ENCODE data around the gene GBGT1. TPM values are rescaled to one million over a fixed set of nuclear protein-coding genes. Genes with fewer than 3 reads are reported as not detected.

GBGT1 gene
- polyA plus RNA-seq, 6 donors from 2014 or later = 0.96 to 4.0 (median 2.4) TPM

DNA sequence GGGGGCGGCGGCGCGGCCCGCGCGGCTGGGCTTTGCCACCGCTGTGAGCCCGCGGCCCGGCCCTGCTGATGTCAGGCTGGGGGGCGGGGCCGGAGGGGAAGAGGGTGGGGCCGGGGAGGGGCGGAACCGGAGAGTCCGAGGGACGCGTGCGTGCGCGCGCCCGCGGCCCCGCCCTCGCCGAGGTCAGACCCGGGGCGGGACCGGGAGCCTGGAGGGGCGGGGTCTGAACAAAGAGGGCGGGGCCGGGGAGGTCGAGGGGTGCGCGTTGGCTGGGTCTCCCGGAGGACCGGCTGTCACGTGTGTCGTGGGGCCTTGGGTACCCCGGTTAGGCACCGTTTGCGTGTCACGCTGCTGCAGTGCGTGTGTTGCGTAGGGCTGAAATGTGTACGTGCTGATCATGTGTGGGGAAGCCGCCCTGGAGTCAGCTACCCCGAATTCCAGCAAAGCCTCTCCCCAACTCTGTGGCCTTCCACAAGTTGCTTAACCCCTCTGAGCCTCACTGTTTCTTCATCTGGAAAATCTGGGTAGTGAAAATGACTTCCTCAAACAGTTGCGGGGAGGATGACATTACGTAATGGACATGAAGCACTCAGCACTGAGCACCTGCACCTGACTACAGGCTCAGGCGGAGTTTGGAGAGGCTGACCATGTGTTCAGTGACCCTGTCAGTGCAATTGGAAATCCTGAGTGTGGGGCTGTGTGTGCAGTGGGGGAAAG, 42.4 kb downstream of the GBGT1 start, which contains the start of gene RALGDS:
Gene RALGDS, minus strand, starts transcription at position 43 of the 717 bp plus-strand sequence. CDS start 86 bp downstream, outside the sequence.
- peak; percentile 86 for DNase-seq
- H3K4me3 Mint-ChIP-seq = peak within 1 kb of the TSS; percentile 72 to 90 (median 84)
- ATAC-seq (ENCODE audit: low read depth in 2 of 2) = peak; percentile 71 to 74
- no peaks in the 10 kb centered on the region for H3K36me3 Mint-ChIP-seq
- no peaks in the 10 kb centered on the region for H3K9me3 Mint-ChIP-seq
- H3K4me1 Mint-ChIP-seq = peaks cover 28 to 43% (median 36%) of the 10 kb centered on the region in 3 donors
- no peaks in the 10 kb centered on the region for H3K27me3 Mint-ChIP-seq
- H3K27ac Mint-ChIP-seq = peak within 1 kb of the TSS; percentile 96 to 99 (median 98)

DNA sequence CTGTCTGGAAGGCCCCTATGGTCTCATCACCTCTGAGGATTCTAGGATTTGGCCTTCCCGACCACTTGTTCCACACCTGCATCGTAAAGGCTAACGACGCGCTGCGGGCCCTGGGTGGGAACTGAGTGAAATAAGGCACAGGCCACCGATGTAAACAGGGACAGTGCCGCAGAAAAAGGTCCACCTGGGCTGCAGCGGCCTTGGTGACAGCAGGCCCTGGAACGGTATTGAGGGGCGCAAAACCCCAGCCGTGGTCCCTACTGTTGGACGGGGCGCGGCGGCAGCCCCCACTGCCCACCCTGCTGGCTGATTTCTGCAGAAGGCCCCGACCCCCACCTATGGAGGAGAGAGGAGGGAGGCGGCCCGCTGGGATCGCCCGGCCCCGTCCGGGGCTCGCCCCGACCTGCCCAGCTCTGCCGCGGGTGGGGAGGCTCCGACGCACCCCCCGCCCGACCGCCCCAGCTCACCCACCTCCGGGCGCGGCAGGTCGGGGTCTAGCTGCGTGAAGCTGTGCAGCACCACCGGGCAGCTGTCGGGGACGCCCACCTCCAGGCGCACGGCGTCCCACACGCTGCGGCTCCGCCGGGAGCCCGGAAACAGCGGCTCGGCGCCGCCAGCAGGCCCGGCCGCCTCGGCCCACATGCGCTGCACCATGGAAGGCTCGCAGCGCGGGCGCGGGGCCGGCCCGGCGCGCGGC, 43.1 kb downstream of the GBGT1 start:
- Mint-ChIP-seq H3K9me3 (no peaks in the 10 kb centered on the region), H3K27ac (peak overlapping the region in 4 of 6 donors; percentile 59 to 98 (median 86)), H3K27me3 (no peaks in the 10 kb centered on the region), H3K4me3 (peak overlapping the region; percentile 65 to 88 (median 80)), H3K36me3 (no peaks in the 10 kb centered on the region), H3K4me1 (peaks cover 25 to 36% (median 33%) of the 10 kb centered on the region in 3 donors)
- ATAC-seq (ENCODE audit: low read depth in 2 of 2) (no peak), DNase-seq (no peak)

DNA sequence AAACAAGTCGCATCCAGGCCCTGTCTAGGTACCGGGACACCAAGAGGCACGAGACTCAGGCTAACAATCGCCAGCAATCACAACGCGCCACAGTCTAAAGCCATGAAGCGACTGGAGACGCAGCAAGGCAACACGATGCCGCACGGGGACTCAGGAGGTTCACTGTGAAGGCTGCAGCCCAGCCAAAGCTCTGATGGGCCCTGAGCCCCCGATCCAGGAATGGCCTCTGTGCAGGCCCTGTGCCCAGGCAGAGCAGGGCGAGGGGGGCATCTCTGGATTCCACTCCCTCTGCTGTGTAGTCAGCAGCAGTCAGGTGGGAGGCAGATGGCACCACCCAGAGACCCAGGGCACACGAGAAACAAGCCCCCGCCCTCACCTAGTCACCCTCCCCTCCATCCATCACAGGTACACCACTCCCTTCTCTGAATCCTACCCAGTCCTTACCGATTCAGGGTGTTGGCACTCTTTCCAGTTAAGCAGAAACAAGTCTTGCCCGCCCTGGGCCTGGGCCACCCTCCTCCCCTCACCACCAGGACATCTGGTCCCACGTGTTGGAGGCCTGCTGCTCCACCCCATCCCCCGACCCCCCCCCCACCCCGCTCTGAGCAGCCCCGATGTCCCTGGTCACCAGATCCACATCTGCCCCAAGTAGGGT, 43.7 kb downstream of the GBGT1 start:
- peaks cover 29 to 40% (median 35%) of the 10 kb centered on the region in 3 donors for H3K4me1 Mint-ChIP-seq
- DNase-seq (no peak), ATAC-seq (ENCODE audit: low read depth in 2 of 2) (no peak)
- H3K27ac Mint-ChIP-seq = peak overlapping the region; percentile 22 to 98 (median 74)
- no peaks in the 10 kb centered on the region for H3K36me3 Mint-ChIP-seq
- H3K9me3 Mint-ChIP-seq = no peaks in the 10 kb centered on the region
- H3K4me3 Mint-ChIP-seq = peak overlapping the region; percentile 47 to 88 (median 75)
- H3K27me3 Mint-ChIP-seq = no peaks in the 10 kb centered on the region

DNA sequence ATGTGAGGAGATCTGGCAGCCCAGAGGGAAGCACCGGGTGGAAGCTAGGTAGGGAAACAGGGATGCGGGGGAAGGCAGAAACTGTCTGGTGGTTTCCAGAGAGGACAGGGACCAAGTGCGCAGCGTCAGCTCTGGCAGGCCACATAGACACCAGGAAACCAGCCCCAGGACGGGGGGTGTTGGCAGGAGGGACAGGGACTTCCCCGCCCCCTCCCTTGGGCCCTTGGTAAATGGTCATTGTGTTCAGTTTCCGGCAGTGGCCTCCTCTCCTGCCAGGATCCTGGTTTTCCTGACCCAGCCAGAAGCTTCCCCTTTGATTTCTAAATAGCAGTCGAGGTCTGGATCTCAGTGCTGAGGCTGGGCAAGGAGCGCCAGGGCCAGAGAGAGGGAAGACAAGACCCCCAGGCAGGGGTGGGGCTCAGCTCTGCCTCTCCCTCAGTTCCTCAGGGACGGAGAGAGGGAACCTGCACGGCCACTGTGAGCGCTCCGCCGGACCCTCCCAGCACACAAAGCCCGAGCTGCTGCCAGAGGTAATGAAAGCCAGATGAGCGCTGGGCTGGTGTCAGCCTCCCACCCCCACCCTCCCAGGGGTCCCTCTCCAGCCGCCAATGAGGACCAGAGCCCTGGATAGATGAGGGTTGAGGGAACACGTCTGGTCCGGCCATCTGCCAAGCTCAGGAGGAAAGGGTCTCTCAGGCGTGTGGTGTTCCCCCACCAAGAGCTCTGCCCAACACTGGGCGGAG, 44.4 kb downstream of the GBGT1 start:
- peak overlapping the region in 7 of 8 donors; percentile 47 to 91 (median 72) for H3K4me3 Mint-ChIP-seq
- DNase-seq = no peak
- H3K9me3 Mint-ChIP-seq = no peaks in the 10 kb centered on the region
- no peak for ATAC-seq (ENCODE audit: low read depth in 2 of 2)
- H3K27ac Mint-ChIP-seq = peak overlapping the region in 5 of 6 donors; percentile 22 to 98 (median 81)
- peaks cover 36 to 42% (median 40%) of the 10 kb centered on the region in 3 donors for H3K4me1 Mint-ChIP-seq
- H3K27me3 Mint-ChIP-seq = no peaks in the 10 kb centered on the region
- H3K36me3 Mint-ChIP-seq = no peaks in the 10 kb centered on the region

DNA sequence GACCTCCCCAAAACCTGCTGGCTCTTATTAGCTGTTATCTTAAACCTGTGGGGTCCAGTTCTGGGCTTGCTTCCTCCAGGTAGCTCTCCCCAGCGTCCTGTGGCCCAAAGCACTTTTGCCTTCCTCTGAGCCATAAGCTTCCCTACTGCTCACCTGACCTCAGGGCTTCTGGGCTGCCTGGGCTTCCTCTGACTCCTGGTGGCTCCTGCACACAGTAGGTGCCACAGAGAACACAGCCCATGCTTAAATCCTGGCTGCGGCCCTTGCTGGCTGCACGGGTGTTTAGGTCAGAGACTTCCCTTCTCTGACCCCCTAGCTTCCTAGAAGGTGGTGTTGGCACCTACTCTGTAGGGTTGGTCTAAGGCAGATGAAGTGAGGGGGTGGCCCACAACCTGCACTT, 45.1 kb downstream of the GBGT1 start:
- H3K4me3 Mint-ChIP-seq = peak overlapping the region in 5 of 8 donors; percentile 9 to 91 (median 45)
- H3K27me3 Mint-ChIP-seq = no peaks in the 10 kb centered on the region
- no peak for ATAC-seq (ENCODE audit: low read depth in 2 of 2)
- no peaks in the 10 kb centered on the region for H3K9me3 Mint-ChIP-seq
- H3K36me3 Mint-ChIP-seq = no peaks in the 10 kb centered on the region
- H3K4me1 Mint-ChIP-seq = peaks cover 38 to 47% (median 38%) of the 10 kb centered on the region in 3 donors
- H3K27ac Mint-ChIP-seq = peak overlapping the region in 2 of 6 donors; percentile 88 to 98
- no peak for DNase-seq

DNA sequence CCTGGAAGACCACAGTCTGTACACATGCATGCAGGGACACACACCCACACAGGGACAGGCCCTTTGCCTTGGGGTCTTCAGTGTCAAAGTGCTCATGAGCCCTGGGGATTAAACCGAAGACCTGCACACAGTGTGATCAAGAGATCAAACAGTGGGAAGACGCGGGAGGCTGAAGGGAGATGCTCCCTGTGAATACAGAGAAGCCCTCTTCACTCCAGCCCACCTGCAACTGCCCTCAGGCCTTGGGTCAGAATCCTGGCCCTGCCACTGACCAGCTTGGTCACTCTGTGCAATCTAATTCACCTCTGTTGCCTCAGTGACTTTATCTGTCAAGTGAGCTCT, 45.6 kb downstream of the GBGT1 start:
- H3K36me3 Mint-ChIP-seq = no peaks in the 10 kb centered on the region
- ATAC-seq (ENCODE audit: low read depth in 2 of 2) (no peak), DNase-seq (no peak)
- no peaks in the 10 kb centered on the region for H3K9me3 Mint-ChIP-seq
- peak overlapping the region in 1 of 8 donors; percentile 65 for H3K4me3 Mint-ChIP-seq
- no peaks in the 10 kb centered on the region for H3K27me3 Mint-ChIP-seq
- peak overlapping the region in 2 of 6 donors; percentile 47 to 98 for H3K27ac Mint-ChIP-seq
- peaks cover 39 to 51% (median 42%) of the 10 kb centered on the region in 3 donors for H3K4me1 Mint-ChIP-seq

DNA sequence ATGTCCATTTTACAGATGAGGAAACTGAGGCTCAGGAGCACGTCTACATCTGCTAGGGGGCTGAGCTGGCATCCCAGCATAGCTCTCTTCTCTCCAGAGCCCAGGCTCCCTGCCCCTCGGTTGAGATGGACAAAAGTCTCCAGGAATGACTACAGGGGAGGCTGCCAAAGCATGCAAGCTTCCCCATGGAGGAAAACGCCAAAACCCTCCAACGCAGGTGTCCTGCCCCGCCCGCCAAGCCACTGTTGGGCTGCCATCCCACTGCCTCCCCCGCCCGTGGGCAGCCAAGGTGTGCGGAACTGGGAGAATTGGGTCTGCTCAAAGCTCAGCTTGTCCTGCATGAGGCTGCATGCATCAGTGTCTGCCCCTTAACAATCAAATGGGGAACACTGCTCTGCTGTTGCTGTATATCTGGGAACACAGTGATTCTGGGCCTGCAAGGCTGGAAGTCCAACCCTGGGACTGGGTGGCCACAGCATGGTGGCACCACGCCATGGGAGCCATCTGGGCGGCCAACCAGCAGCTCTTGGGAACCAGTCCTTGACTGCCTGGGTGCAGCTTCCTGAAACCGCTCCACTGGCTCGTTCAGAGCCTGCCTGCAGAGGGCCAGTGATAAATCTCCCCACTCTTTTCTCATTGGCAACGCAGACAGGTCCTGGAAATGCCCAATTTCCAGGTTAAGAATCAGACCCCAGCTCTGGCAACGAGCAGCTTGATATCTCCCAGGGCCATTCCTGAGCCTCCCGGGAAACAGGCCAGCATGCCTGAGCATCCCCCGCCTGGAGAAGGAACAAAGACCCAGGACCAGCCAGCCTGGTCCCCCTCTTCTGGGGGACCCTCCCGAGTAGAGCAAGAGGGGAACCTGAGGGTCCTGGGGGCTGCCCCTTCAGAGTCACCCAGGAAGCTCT, 46.2 kb downstream of the GBGT1 start:
- H3K27me3 Mint-ChIP-seq = no peaks in the 10 kb centered on the region
- no peak for DNase-seq
- H3K4me3 Mint-ChIP-seq = peak overlapping the region in 1 of 8 donors; percentile 30
- H3K4me1 Mint-ChIP-seq = peaks cover 44 to 57% (median 48%) of the 10 kb centered on the region in 3 donors
- H3K36me3 Mint-ChIP-seq = no peaks in the 10 kb centered on the region
- ATAC-seq (ENCODE audit: low read depth in 2 of 2) = no peak
- no peaks in the 10 kb centered on the region for H3K9me3 Mint-ChIP-seq
- peak overlapping the region in 3 of 6 donors; percentile 38 to 98 (median 47) for H3K27ac Mint-ChIP-seq

DNA sequence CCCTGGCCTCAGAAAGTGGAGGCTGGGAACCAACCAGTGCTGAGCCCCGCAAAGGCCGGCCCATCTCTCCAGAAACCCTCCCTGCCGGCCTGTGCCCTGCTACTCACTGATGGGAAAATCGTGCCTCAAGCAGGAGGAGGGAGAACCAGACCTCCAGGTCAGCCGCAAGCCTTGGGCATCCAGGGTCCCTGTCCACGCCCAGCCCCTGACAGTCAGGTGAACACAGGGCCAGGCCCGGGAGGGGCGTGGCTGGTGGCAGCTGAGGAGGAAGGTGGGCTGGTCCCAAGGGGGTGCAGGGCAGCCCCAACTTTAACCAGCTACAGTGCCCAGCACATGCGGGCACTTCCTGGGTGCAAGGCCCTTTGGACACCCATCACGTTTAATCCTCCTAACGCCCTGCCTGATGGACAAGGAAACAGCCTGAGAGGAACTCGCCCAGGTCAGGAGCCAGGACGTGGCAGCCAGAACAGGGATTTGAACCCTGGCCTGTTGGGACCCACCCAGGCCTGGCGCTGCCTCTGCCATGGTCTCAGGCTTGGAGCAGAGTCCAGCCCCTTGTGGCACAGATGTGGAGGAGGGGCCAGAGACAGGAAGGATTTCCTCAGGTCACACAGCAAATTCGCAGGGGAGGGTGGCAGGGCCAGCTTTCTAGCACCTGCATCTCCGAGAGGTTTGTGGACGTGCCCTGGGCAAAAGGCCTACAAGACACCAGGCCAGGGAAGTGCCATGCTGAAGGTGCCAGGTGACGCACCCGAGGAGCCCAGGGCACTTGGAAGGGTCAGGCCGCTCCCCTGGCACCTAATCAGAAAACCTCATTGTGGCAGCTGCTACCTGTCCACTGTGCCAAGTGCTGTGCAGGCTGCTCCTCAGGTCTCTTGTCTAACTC, 47.1 kb downstream of the GBGT1 start:
- Mint-ChIP-seq H3K36me3 (no peaks in the 10 kb centered on the region), H3K4me1 (peaks cover 44 to 55% (median 49%) of the 10 kb centered on the region in 3 donors), H3K27me3 (no peaks in the 10 kb centered on the region), H3K27ac (peak overlapping the region in 1 of 6 donors; percentile 98), H3K4me3 (no peak overlapping the region), H3K9me3 (no peaks in the 10 kb centered on the region)
- no peak for DNase-seq
- ATAC-seq (ENCODE audit: low read depth in 2 of 2) = no peak

DNA sequence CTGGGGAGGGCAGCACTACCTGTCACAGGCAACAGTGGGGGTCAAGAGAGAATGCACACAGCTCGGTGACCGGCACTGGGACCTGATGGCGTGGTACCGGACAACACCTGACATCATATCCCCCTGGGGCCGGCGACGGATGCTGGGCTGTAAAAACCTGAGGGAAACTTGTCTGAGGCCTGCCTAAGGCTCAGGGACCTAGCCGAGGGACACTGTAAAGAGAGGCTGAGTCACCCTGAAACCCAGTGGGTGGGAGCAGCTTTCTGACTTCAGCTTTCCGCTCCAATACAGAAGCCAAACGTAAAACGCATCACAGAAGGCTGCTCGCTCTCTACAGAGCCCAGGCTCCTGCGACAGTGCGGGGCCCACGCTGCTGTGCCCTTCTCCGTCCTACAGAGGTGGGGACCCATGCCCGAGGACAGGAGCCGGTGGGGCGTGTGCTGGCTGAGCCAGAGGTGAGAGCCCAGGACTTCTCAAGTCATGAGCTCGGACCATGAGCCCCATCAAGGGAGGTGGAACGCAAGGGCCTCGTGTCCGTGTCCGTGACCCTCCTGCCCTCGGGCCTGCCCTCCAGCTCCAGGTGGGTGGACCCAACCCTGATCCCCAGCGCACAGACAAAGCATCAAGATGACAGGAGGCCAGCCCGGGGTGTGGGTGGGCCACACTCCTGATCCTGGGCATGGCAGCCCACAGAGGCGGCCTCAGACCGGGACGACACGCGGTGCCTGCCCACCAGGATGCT, 47.9 kb downstream of the GBGT1 start:
- Mint-ChIP-seq H3K4me3 (peak overlapping the region in 1 of 8 donors; percentile 29), H3K4me1 (peaks cover 41 to 56% (median 49%) of the 10 kb centered on the region in 3 donors), H3K27ac (peak overlapping the region in 2 of 6 donors; percentile 27 to 98), H3K36me3 (no peaks in the 10 kb centered on the region), H3K27me3 (no peaks in the 10 kb centered on the region), H3K9me3 (no peaks in the 10 kb centered on the region)
- ATAC-seq (ENCODE audit: low read depth in 2 of 2) (peak in 1 of 2 donors; percentile 7), DNase-seq (no peak)

DNA sequence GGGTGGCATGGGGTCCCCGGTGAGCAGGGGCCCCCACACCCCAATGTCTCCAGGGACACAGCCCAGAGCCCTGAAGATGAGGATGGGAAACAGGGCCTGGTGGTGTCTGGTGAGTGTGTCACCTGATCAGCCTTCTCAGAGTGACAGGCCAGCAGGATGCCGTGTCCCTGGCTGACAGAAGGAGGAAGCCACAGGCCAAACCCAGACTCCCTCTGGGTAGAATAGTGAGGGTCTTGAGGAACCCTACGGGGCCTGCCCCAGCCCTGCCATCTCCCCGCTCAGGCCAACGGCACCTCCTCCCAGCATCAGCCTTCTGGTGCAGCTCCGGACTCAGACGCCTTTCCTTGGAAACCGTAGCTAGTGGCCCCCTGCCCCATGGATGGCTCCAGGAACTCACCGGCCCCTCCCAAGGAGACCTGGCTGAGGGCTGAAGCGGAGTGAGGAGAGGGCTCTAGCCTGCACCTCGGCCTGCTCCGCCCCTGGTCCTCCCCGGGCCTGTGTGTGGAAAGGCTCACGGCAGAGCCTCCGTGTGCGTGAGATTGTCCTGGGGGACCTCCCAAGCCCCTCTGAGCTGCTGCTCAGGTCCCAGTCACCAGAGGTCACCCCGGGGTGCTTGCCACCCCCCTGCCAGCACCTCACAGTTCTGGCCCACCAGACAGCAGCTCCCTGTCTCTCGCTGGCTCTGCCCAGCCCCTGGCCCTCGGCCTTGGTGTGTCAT, 48.7 kb downstream of the GBGT1 start:
- Mint-ChIP-seq H3K27ac (peak overlapping the region in 5 of 6 donors; percentile 44 to 98 (median 95)), H3K27me3 (no peaks in the 10 kb centered on the region), H3K4me1 (peaks cover 41 to 51% (median 49%) of the 10 kb centered on the region in 3 donors), H3K9me3 (no peaks in the 10 kb centered on the region), H3K4me3 (peak overlapping the region in 3 of 8 donors; percentile 12 to 47 (median 42)), H3K36me3 (no peaks in the 10 kb centered on the region)
- DNase-seq (peak; percentile 37), ATAC-seq (ENCODE audit: low read depth in 2 of 2) (peak in 1 of 2 donors; percentile 2)

All from naive B cell (primary cell).